Liver (tissue), 9 donors: ENCODE data around the gene CPAMD8. TPM values are rescaled to one million over a fixed set of nuclear protein-coding genes. Genes with fewer than 3 reads are reported as not detected.
"Not testable (repeated sequence)": the region's sequence is repeated elsewhere in the genome, so short reads cannot be mapped to it uniquely, and the experiment has no call there.

ENCODE experiments used
- DNase-seq: peaks from one replicate; pipeline ENCODE4 v3.0.0-alpha.2; 2017; ENCODE audit warnings: low spot score
- H3K27ac ChIP-seq, 2 donors: one replicate each; pipeline ENCODE4 v1.7.0; 2013; ENCODE audit warnings: inconsistent platforms in 2 of 2, low read length in 2 of 2, control low read depth in 1 of 2, low read depth in 1 of 2, mild to moderate bottlenecking in 1 of 2
- H3K27me3 ChIP-seq, 4 donors: one replicate each; pipeline versions ENCODE4 v1.6.1 to v1.7.0; 2013; ENCODE audit warnings: low read length in 3 of 4, inconsistent platforms in 1 of 4, mild to moderate bottlenecking in 1 of 4, moderate library complexity in 1 of 4; ENCODE audit not compliant: control insufficient read depth in 4 of 4, insufficient read depth in 4 of 4
- H3K36me3 ChIP-seq, 4 donors: one replicate each; pipeline versions ENCODE4 v1.6.1 to v1.7.0; 2013; ENCODE audit warnings: low read length in 3 of 4, mild to moderate bottlenecking in 3 of 4, low read depth in 1 of 4, moderate library complexity in 1 of 4; ENCODE audit not compliant: control insufficient read depth in 4 of 4, insufficient read depth in 3 of 4
- H3K4me1 ChIP-seq, 4 donors: one replicate each; pipeline versions ENCODE4 v1.6.1 to v1.7.0; 2013; ENCODE audit warnings: low read length in 3 of 4, mild to moderate bottlenecking in 3 of 4, moderate library complexity in 1 of 4; ENCODE audit not compliant: control insufficient read depth in 4 of 4, insufficient read depth in 4 of 4
- H3K4me3 ChIP-seq, 3 donors: one replicate each; pipeline versions ENCODE4 v1.6.1 to v1.7.0; 2013; ENCODE audit warnings: low read length in 3 of 3, control low read depth in 1 of 3, low read depth in 1 of 3, mild to moderate bottlenecking in 1 of 3
- H3K9ac ChIP-seq, 2 donors: one replicate each; pipeline ENCODE4 v1.7.0; 2013; ENCODE audit warnings: low read length in 2 of 2, mild to moderate bottlenecking in 2 of 2, moderate library complexity in 2 of 2, control low read depth in 1 of 2, low read depth in 1 of 2
- H3K9me3 ChIP-seq, 4 donors: one replicate each; pipeline versions ENCODE4 v1.6.1 to v1.7.0; 2013; ENCODE audit warnings: low read length in 3 of 4; ENCODE audit not compliant: control insufficient read depth in 4 of 4
- CTCF ChIP-seq: fragments of 150-350 bp; IDR thresholded peaks from 2 replicates; pipeline ENCODE4 v1.5.1; 2017; ENCODE audit warnings: improper control_type of control experiment, low read depth, low read length; ENCODE audit not compliant: missing input control
- EGR1 ChIP-seq, 2 donors: IDR thresholded peaks; 2 replicates each; pipeline ENCODE4 v1.6.1; 2016 to 2018; ENCODE audit warnings: antibody characterized with exemption in 2 of 2, low read depth in 2 of 2
- FOXA1 ChIP-seq: IDR thresholded peaks from 2 replicates; pipeline ENCODE4 v1.6.1; 2016; ENCODE audit warnings: antibody characterized with exemption
- FOXA2 ChIP-seq: IDR thresholded peaks from 2 replicates; pipeline ENCODE4 v1.6.1; 2016; ENCODE audit warnings: antibody characterized with exemption
- GABPA ChIP-seq, 2 donors: IDR thresholded peaks in 1 of 2; conservative IDR thresholded peaks in 1 of 2; 2 replicates each; pipeline ENCODE4 v1.6.1; 2016; ENCODE audit warnings: antibody characterized with exemption in 2 of 2, mild to moderate bottlenecking in 1 of 2, moderate library complexity in 1 of 2
- HNF4A ChIP-seq, 2 donors: conservative IDR thresholded peaks; 2 replicates each; pipeline ENCODE4 v1.6.1; 2016; ENCODE audit warnings: antibody characterized with exemption in 2 of 2, mild to moderate bottlenecking in 2 of 2
- HNF4G ChIP-seq: IDR thresholded peaks from 2 replicates; pipeline ENCODE4 v1.6.1; 2016; ENCODE audit warnings: antibody characterized with exemption
- JUND ChIP-seq, 2 donors: IDR thresholded peaks; 2 replicates each; pipeline ENCODE4 v1.6.1; 2016; ENCODE audit warnings: antibody characterized with exemption in 2 of 2
- MAX ChIP-seq: IDR thresholded peaks from 2 replicates; pipeline ENCODE4 v1.6.1; 2016; ENCODE audit warnings: antibody characterized with exemption
- NR2F2 ChIP-seq: IDR thresholded peaks from 2 replicates; pipeline ENCODE4 v1.6.1; 2016; ENCODE audit warnings: antibody characterized with exemption
- RAD21 ChIP-seq, 2 donors: IDR thresholded peaks; 2 replicates each; pipeline ENCODE4 v1.6.1; 2016; ENCODE audit warnings: antibody characterized with exemption in 2 of 2, mild to moderate bottlenecking in 2 of 2
- REST ChIP-seq: IDR thresholded peaks from 2 replicates; pipeline ENCODE4 v1.6.1; 2016; ENCODE audit warnings: antibody characterized with exemption, mild to moderate bottlenecking
- RXRA ChIP-seq, 2 donors: IDR thresholded peaks; 2 replicates each; pipeline ENCODE4 v1.6.1; 2017 to 2018; ENCODE audit warnings: antibody characterized with exemption in 2 of 2, mild to moderate bottlenecking in 1 of 2
- SP1 ChIP-seq: IDR thresholded peaks from 2 replicates; pipeline ENCODE4 v1.6.1; 2018; ENCODE audit warnings: antibody characterized with exemption, mild to moderate bottlenecking
- TAF1 ChIP-seq: conservative IDR thresholded peaks from 2 replicates; pipeline ENCODE4 v1.6.1; 2016; ENCODE audit warnings: antibody characterized with exemption, mild to moderate bottlenecking
- YY1 ChIP-seq: IDR thresholded peaks from 2 replicates; pipeline ENCODE4 v1.6.1; 2016; ENCODE audit warnings: antibody characterized with exemption, mild to moderate bottlenecking
- WGBS: extraction: QIAGEN DNeasy Blood & Tissue Kit; methylation state at CpG from one replicate; pipeline ENCODE4 v1.1.7; 2013; 5-methylcytosine and 5-hydroxymethylcytosine counted together
- polyA plus RNA-seq, 2 donors: library from polyadenylated mRNA; stranded (reverse) in 1 of 2; unstranded in 1 of 2; fragments of 200-250 nt in 1 of 2; fragments of >200 nt in 1 of 2; fragmentation: Nextera tagmentation in 1 of 2; extraction: Ambion mirVana in 1 of 2; gene quantifications; one replicate each; pipeline versions ENCODE4 v1.2.1 to v1.2.3, GENCODE V29; 2013 to 2015
- total RNA-seq, 2 donors: library from RNA; depleted of rRNA; stranded (reverse); fragments of >200 nt; gene quantifications; one replicate each; pipeline ENCODE4 v1.2.3, GENCODE V29; 2014
- donor health status: healthy.
- donor health status: healthy.
- donor health status: healthy.
- donor health status: healthy.
- donor health status: healthy.

The CPAMD8 gene
- total and polyA plus RNA-seq, 4 donors, result 0.92 to 1.4 (median 1.1) TPM

GRCh38 chr19:16876904-16877361, 149.7 kb downstream of the CPAMD8 start:
- Histone ChIP-seq H3K36me3 (peaks cover 10 to 45% (median 17%) of the 10 kb centered on the region in 4 donors), H3K9ac (no peak overlapping the region), H3K27ac (no peak overlapping the region), H3K27me3 (no peaks in the 10 kb centered on the region), H3K9me3 (peaks cover 0 to 11% (median 2%) of the 10 kb centered on the region in 4 donors), H3K4me1 (no peaks in the 10 kb centered on the region), H3K4me3 (no peak overlapping the region)
- DNase-seq, result no peak
- 82% methylated on average over 12 of the region's 12 CpGs for WGBS
- TF ChIP-seq RXRA (IDR thresholded peaks at IDR 0.05), result no peak
- peak; percentile 64 for TF ChIP-seq NR2F2
- TF ChIP-seq GABPA (IDR thresholded peaks at IDR 0.05 in 1 of 2, conservative IDR thresholded peaks at IDR 0.05 in 1 of 2), result no peak
- no peak for TF ChIP-seq RAD21 (IDR thresholded peaks at IDR 0.05)
- TF ChIP-seq MAX, result no peak

- no peak overlapping the region for H3K27ac ChIP-seq
- H3K4me1 ChIP-seq, result no peaks in the 10 kb centered on the region
- peaks cover 10 to 55% (median 23%) of the 10 kb centered on the region in 4 donors for H3K36me3 ChIP-seq
- no peak for TF ChIP-seq GABPA (IDR thresholded peaks at IDR 0.05 in 1 of 2, conservative IDR thresholded peaks at IDR 0.05 in 1 of 2)
- TF ChIP-seq TAF1, result no peak
- TF ChIP-seq RXRA (IDR thresholded peaks at IDR 0.05), result no peak
- no peak for TF ChIP-seq SP1
- 96% methylated on average over 39 of the region's 39 CpGs for WGBS
- no peaks in the 10 kb centered on the region for H3K27me3 ChIP-seq
- no peak for DNase-seq
- H3K4me3 ChIP-seq, result no peak overlapping the region
- no peak overlapping the region for H3K9ac ChIP-seq
- H3K9me3 ChIP-seq, result peaks cover 0 to under 1% (median 0%) of the 10 kb centered on the region in 4 donors
Measured at GRCh38 chr19:16875584-16876555, 150.7 kb downstream of the CPAMD8 start.

GRCh38 chr19:16874978-16875299, 151.7 kb downstream of the CPAMD8 start:
- H3K4me3 ChIP-seq, H3K4me1 ChIP-seq, H3K9ac ChIP-seq, DNase-seq, H3K27ac ChIP-seq, H3K9me3 ChIP-seq, H3K27me3 ChIP-seq: not testable (repeated sequence)
- H3K36me3 ChIP-seq, result peaks cover 10 to 62% (median 25%) of the 10 kb centered on the region in 4 donors

- Histone ChIP-seq H3K27me3 (no peaks in the 10 kb centered on the region), H3K4me3 (no peak overlapping the region), H3K9me3 (no peaks in the 10 kb centered on the region), H3K4me1 (no peaks in the 10 kb centered on the region), H3K27ac (no peak overlapping the region), H3K9ac (no peak overlapping the region), H3K36me3 (peaks cover 10 to 62% (median 27%) of the 10 kb centered on the region in 4 donors)
- 95% methylated on average over 1 of the region's 1 CpG for WGBS
- no peak for DNase-seq
- TF ChIP-seq EGR1 (IDR thresholded peaks at IDR 0.05; ENCODE audit: low read depth in 2 of 2) (no peak), FOXA2 (no peak), GABPA (IDR thresholded peaks at IDR 0.05 in 1 of 2, conservative IDR thresholded peaks at IDR 0.05 in 1 of 2) (no peak), FOXA1 (no peak), RAD21 (IDR thresholded peaks at IDR 0.05) (no peak), NR2F2 (no peak), YY1 (no peak), HNF4G (no peak), SP1 (no peak), HNF4A (conservative IDR thresholded peaks at IDR 0.05) (no peak), REST (no peak), TAF1 (no peak), JUND (IDR thresholded peaks at IDR 0.05) (no peak), CTCF (no peak)
Measured at GRCh38 chr19:16874250-16874977, 152.2 kb downstream of the CPAMD8 start.
